NCI-H82 (cell line): ENCODE data around the gene ARF6.
"Not testable (repeated sequence)": the region's sequence is repeated elsewhere in the genome, so short reads cannot be mapped to it uniquely, and the experiment has no call there.

ENCODE experiments used
- DNase-seq: peaks from one replicate; lab custom pipeline; 2025; lab: John Stamatoyannopoulos, UW

ARF6 gene

GRCh38 chr14:49892636-49893308 lies at the start of gene ARF6:
Gene ARF6 (plus strand): TSS chr14:49893082. CDS start chr14:49893737, 655 bp downstream.
- DNase-seq, result peak; percentile 97

GRCh38 chr14:49849213-49849847 lies 43.6 kb upstream of the ARF6 start:
- no peak for DNase-seq

GRCh38 chr14:49851813-49852212 lies 41.1 kb upstream of the ARF6 start:
- DNase-seq, result peak; percentile 2

- peak; percentile 92 for DNase-seq
Observed at GRCh38 chr14:49852301-49853157, 40.4 kb upstream of the ARF6 start, which contains the start of gene NEMF. Gene NEMF (minus strand): TSS chr14:49852788. CDS start chr14:49852753, 35 bp downstream.

- DNase-seq, result no peak
Observed at GRCh38 chr14:49853158-49853477, 39.8 kb upstream of the ARF6 start.

- peak; percentile 91 for DNase-seq
Observed at GRCh38 chr14:49853572-49854375, 39.1 kb upstream of the ARF6 start.

GRCh38 chr14:49857427-49858003 lies 35.4 kb upstream of the ARF6 start:
- DNase-seq, result no peak

- DNase-seq, result peak; percentile 72
Observed at GRCh38 chr14:49858383-49858782, 34.5 kb upstream of the ARF6 start.

GRCh38 chr14:49860988-49861698 lies 31.7 kb upstream of the ARF6 start:
- DNase-seq, result peak; percentile 13

- DNase-seq, result peak; percentile 77
Observed at GRCh38 chr14:49861699-49862088, 31.2 kb upstream of the ARF6 start.

GRCh38 chr14:49862089-49862673 lies 30.7 kb upstream of the ARF6 start:
- peak; percentile 81 for DNase-seq

- DNase-seq, result peak; percentile 15
Observed at GRCh38 chr14:49863487-49864281, 29.2 kb upstream of the ARF6 start.

GRCh38 chr14:49865431-49865859 lies 27.4 kb upstream of the ARF6 start:
- DNase-seq, result peak; percentile 73

- peak; percentile 95 for DNase-seq
Observed at GRCh38 chr14:49867831-49868719, 24.8 kb upstream of the ARF6 start.

GRCh38 chr14:49868720-49869114 lies 24.2 kb upstream of the ARF6 start:
- no peak for DNase-seq

GRCh38 chr14:49870908-49871307 lies 22.0 kb upstream of the ARF6 start:
- no peak for DNase-seq

GRCh38 chr14:49873548-49873947 lies 19.3 kb upstream of the ARF6 start:
- DNase-seq, result not testable (repeated sequence)

GRCh38 chr14:49875640-49876198 lies 17.2 kb upstream of the ARF6 start:
- no peak for DNase-seq
